Measurements from ENCODE around the gene RFFL.
"Not testable (repeated sequence)": the region's sequence is repeated elsewhere in the genome, so short reads cannot be mapped to it uniquely, and the experiment has no call there.

- not testable (repeated sequence) for TF ChIP-seq CTCF (conservative IDR thresholded peaks at IDR 0.05; ENCODE audit: low read depth, low read length); EZH2 (IDR thresholded peaks at IDR 0.05; ENCODE audit: low read length, unreplicated experiment); EZH2phosphoT487 (IDR thresholded peaks at IDR 0.05; ENCODE audit: borderline replicate concordance, low read length)
Observed at GRCh38 chr17:35045458-35045979, 18.0 kb downstream of the RFFL start.

Data from PC-3 (cell line).